Heart right ventricle (tissue), 16 donors: Measurements from ENCODE around the gene CPEB1. TPM values are rescaled to one million over a fixed set of nuclear protein-coding genes. Genes with fewer than 3 reads are reported as not detected.

Experiments used
- ATAC-seq, 8 donors: fragments of 200-7000 bp; cut with Tn5 transposase; one replicate each; pipeline ENCODE4 v1.9.1; 2020; ENCODE audit warnings: mild to moderate bottlenecking in 8 of 8, moderate library complexity in 8 of 8, moderate number of reproducible peaks in 1 of 8
- DNase-seq, 2 donors: peaks; one replicate each; pipeline ENCODE4 v3.0.0-alpha.2; 2020
- H3K27ac ChIP-seq, 10 donors: fragments of 200-600 bp; sonication (generic) in 2 of 10; one replicate each; pipeline versions ENCODE4 v1.5.0 to v1.8.0; 2020 to 2022; ENCODE audit warnings: mild to moderate bottlenecking in 3 of 10
- H3K27me3 ChIP-seq, 7 donors: fragments of 200-600 bp; one replicate each; pipeline ENCODE4 v1.8.0; 2021 to 2022; ENCODE audit warnings: mild to moderate bottlenecking in 2 of 7
- H3K36me3 ChIP-seq, 9 donors: fragments of 200-600 bp; sonication (generic) in 1 of 9; one replicate each; pipeline versions ENCODE4 v1.5.0 to v1.8.0; 2020 to 2022; ENCODE audit warnings: mild to moderate bottlenecking in 2 of 9
- H3K4me1 ChIP-seq, 9 donors: fragments of 200-600 bp; sonication (generic) in 1 of 9; one replicate each; pipeline versions ENCODE4 v1.5.0 to v1.8.0; 2020 to 2022; ENCODE audit warnings: mild to moderate bottlenecking in 4 of 9
- H3K4me3 ChIP-seq, 10 donors: fragments of 200-600 bp; sonication (generic) in 2 of 10; one replicate each; pipeline versions ENCODE4 v1.5.0 to v1.8.0; 2020 to 2022; ENCODE audit warnings: mild to moderate bottlenecking in 7 of 10, moderate library complexity in 2 of 10
- H3K9me3 ChIP-seq, 11 donors: fragments of 200-600 bp in 10 of 11; sonication (generic) in 2 of 11; one replicate each; pipeline versions ENCODE4 v1.5.0 to v1.8.0; 2013 to 2022; ENCODE audit warnings: mild to moderate bottlenecking in 2 of 11, control low read depth in 1 of 11, moderate library complexity in 1 of 11
- WGBS, 2 donors: extraction: QIAGEN DNeasy Blood & Tissue Kit; methylation state at CpG; one replicate each; pipeline ENCODE4 v1.1.7; 2013; ENCODE audit warnings: inconsistent platforms in 1 of 2; 5-methylcytosine and 5-hydroxymethylcytosine counted together
- intact Hi-C, 10 donors: fragments of 100-400 bp; cut with DNase I; formaldehyde crosslinking; loops; one replicate each; pipeline versions ENCODE4 v1.11.1 to v1.14.2; 2022
- polyA plus RNA-seq, 2 donors: library from polyadenylated mRNA; stranded (reverse); fragments of 200-250 nt; gene quantifications; one replicate each; pipeline ENCODE4 v1.2.3, GENCODE V29; 2013
- total RNA-seq, 10 donors: library from RNA; stranded (reverse); fragmentation: NEBNext Ultra II Directional in 3 of 10; extraction: Animal tissue kit (Norgen Biotek cat#: 25700) in 3 of 10; gene quantifications; one replicate each; pipeline versions ENCODE4 v1.2.1 to v1.2.4, GENCODE V29; 2021 to 2023
- TF ChIP-seq, protein P1 (sequence below), 9 donors: fragments of 200-600 bp; sonication (generic) in 2 of 9; IDR thresholded peaks; one replicate each; pipeline versions ENCODE4 v1.5.0 to v1.8.0; 2021 to 2022; ENCODE audit warnings: antibody characterized with exemption in 9 of 9, mild to moderate bottlenecking in 5 of 9, moderate library complexity in 1 of 9
- donor health status: Arrhythmogenic right ventricular cardiomyopathy.
- donor health status: ischemic (EF 13 %, LVEDD 7.1; RV severe dilation, severe dysfunction).
- donor health status: healthy with polysubstance abuse.
- donor health status: DM: no; HTN: yes; CAD: no.
- donor health status: DM: no; HTN: no; CAD: no.
- donor health status: ischemic (EF 25% LVEDD 6.9; RV normal size, moderate dysfunction).
- donor health status: ischemic (EF 25% LVEDD 5.7; RV mildly dilated, moderate dysfunction).
- donor health status: healthy.
- donor health status: DM: yes; HTN: yes; CAD: no.
- donor health status: Ischemic cardiomyopathy.
- donor health status: ischemic (EF 35%, LVEDD 5.7; RV mildly dilated, moderate dysfunction).
- donor health status: nonischemic (EF 11% LVEDD 7.7; RV severe dilation, severe dysfunction).
- donor health status: DM: yes; HTN: yes; CAD: no.
- donor health status: PGD.
- donor health status: ischemic (EF 29% LVEDD 5.4; RV normal size, mild dysfunction).
- donor health status: nonischemic (EF 23%, LVEDD 6.1; RV moderate dilation, normal function).

Gene CPEB1
- total and polyA plus RNA-seq, 12 donors, result 0.20 to 5.2 (median 1.4) TPM

DNA sequence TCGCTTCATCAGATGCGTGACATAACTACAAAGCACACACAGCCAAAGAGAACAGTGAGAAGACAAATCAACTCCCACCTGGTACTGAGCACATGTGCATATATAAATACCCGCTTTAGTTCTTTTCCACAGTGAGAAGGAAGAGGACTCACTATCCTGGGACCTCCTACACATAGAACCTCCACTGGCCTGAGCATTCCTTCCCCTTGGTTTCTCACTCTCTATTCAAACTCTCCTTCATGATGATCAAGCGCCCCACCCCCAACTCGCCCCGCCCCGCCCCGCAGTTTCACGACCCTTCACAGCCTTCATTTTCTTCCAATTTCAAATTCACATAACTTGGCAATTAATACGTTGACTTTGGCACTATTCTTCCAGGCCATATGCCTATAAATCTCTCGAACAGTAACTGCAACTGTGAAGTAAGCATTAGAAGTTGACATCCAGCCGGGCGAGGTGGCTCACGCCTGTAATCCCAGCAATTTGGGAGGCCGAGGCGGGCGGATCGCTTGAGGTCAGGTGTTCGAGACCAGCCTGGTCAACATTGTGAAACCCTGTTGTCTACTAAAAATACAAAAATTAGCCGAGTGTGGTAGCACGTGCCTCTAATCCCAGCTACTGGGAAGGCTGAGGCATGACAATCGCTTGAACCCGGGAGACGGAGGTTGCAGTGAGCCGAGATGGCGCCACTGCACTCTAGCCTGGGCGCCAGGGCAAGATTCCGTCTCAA lies 108.0 kb downstream of the CPEB1 start:
- DNase-seq (no peak), ATAC-seq (no peak)
- peak overlapping the region; percentile 65 to 98 (median 88) for H3K4me3 ChIP-seq
- TF ChIP-seq, protein P1, sequence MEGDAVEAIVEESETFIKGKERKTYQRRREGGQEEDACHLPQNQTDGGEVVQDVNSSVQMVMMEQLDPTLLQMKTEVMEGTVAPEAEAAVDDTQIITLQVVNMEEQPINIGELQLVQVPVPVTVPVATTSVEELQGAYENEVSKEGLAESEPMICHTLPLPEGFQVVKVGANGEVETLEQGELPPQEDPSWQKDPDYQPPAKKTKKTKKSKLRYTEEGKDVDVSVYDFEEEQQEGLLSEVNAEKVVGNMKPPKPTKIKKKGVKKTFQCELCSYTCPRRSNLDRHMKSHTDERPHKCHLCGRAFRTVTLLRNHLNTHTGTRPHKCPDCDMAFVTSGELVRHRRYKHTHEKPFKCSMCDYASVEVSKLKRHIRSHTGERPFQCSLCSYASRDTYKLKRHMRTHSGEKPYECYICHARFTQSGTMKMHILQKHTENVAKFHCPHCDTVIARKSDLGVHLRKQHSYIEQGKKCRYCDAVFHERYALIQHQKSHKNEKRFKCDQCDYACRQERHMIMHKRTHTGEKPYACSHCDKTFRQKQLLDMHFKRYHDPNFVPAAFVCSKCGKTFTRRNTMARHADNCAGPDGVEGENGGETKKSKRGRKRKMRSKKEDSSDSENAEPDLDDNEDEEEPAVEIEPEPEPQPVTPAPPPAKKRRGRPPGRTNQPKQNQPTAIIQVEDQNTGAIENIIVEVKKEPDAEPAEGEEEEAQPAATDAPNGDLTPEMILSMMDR (IDR thresholded peaks at IDR 0.05), result no peak
- peak overlapping the region in 8 of 10 donors; percentile 78 to 96 (median 90) for H3K27ac ChIP-seq
- H3K27me3 ChIP-seq, result no peaks in the 10 kb centered on the region
- intact Hi-C loops, result loop anchor here in 3 of 10 donors (10.0 kb wide), 2 partner anchors 206 to 466 kb away; no protein-coding TSS in a partner anchor
- no peaks in the 10 kb centered on the region for H3K9me3 ChIP-seq
- peaks cover 0 to 48% (median 40%) of the 10 kb centered on the region in 9 donors for H3K36me3 ChIP-seq
- H3K4me1 ChIP-seq, result peaks cover 2 to 47% (median 41%) of the 10 kb centered on the region in 9 donors
- 25 to 26% methylated on average over 28 of the region's 28 CpGs for WGBS, 2 donors

GRCh38 chr15:82537351-82537908 lies 109.7 kb downstream of the CPEB1 start:
- intact Hi-C loops, result loop anchor here in 3 of 10 donors (10.0 kb wide), 2 partner anchors 207 to 467 kb away; no protein-coding TSS in a partner anchor
- H3K4me1 ChIP-seq, result peaks cover 2 to 47% (median 38%) of the 10 kb centered on the region in 9 donors
- no peak overlapping the region for H3K4me3 ChIP-seq
- ATAC-seq (no peak), DNase-seq (no peak)
- peak overlapping the region in 3 of 10 donors; percentile 1 to 30 (median 17) for H3K27ac ChIP-seq
- H3K9me3 ChIP-seq, result no peaks in the 10 kb centered on the region
- 60 to 73% methylated on average over 4 of the region's 4 CpGs for WGBS, 2 donors
- TF ChIP-seq, protein P1 (IDR thresholded peaks at IDR 0.05), result no peak
- peaks cover 0 to 58% (median 46%) of the 10 kb centered on the region in 9 donors for H3K36me3 ChIP-seq
- no peaks in the 10 kb centered on the region for H3K27me3 ChIP-seq

GRCh38 chr15:82536409-82537350 lies 110.5 kb downstream of the CPEB1 start:
- no peaks in the 10 kb centered on the region for H3K27me3 ChIP-seq
- WGBS, 2 donors, result 61 to 65% methylated on average over 11 of the region's 11 CpGs
- H3K4me3 ChIP-seq, result no peak overlapping the region
- peak overlapping the region in 3 of 10 donors; percentile 1 to 30 (median 17) for H3K27ac ChIP-seq
- H3K4me1 ChIP-seq, result peaks cover 2 to 47% (median 38%) of the 10 kb centered on the region in 9 donors
- TF ChIP-seq, protein P1 (IDR thresholded peaks at IDR 0.05), result no peak
- intact Hi-C loops, result loop anchor here in 3 of 10 donors (10.0 kb wide), 2 partner anchors 208 to 468 kb away; no protein-coding TSS in a partner anchor
- H3K9me3 ChIP-seq, result no peaks in the 10 kb centered on the region
- H3K36me3 ChIP-seq, result peaks cover 0 to 58% (median 46%) of the 10 kb centered on the region in 9 donors
- DNase-seq, result no peak
- no peak for ATAC-seq
